Lung (tissue), 12 donors: Measurements from ENCODE around the gene DNAJC10. TPM values are rescaled to one million over a fixed set of nuclear protein-coding genes. Genes with fewer than 3 reads are reported as not detected.
"Not testable (repeated sequence)": the region's sequence is repeated elsewhere in the genome, so short reads cannot be mapped to it uniquely, and the experiment has no call there.

Experiments used
- ATAC-seq: fragments of 200-7000 bp; cut with Tn5 transposase; one replicate; pipeline ENCODE4 v1.9.1; 2020; ENCODE audit warnings: moderate number of reproducible peaks; ENCODE audit not compliant: insufficient read depth, low FRiP score
- DNase-seq, 3 donors: peaks; one replicate each; pipeline ENCODE4 v3.0.0-alpha.2; 2013 to 2017
- H3K27ac ChIP-seq, 2 donors: one replicate each; pipeline ENCODE4 v1.5.1; 2013; ENCODE audit warnings: mild to moderate bottlenecking in 2 of 2, moderate library complexity in 2 of 2, control low read depth in 1 of 2, inconsistent platforms in 1 of 2, low read depth in 1 of 2, low read length in 1 of 2
- H3K27me3 ChIP-seq, 3 donors: one replicate each; pipeline ENCODE4 v1.5.1; 2013; ENCODE audit warnings: low read length in 2 of 3; ENCODE audit not compliant: control insufficient read depth in 3 of 3, insufficient read depth in 3 of 3
- H3K36me3 ChIP-seq, 4 donors: one replicate each; pipeline ENCODE4 v1.5.1; 2013; ENCODE audit warnings: low read length in 4 of 4, mild to moderate bottlenecking in 1 of 4, moderate library complexity in 1 of 4; ENCODE audit not compliant: control insufficient read depth in 4 of 4, insufficient read depth in 4 of 4
- H3K4me1 ChIP-seq, 5 donors: one replicate each; pipeline ENCODE4 v1.5.1; 2013; ENCODE audit warnings: low read length in 5 of 5, mild to moderate bottlenecking in 2 of 5, moderate library complexity in 1 of 5; ENCODE audit not compliant: control insufficient read depth in 5 of 5, insufficient read depth in 5 of 5
- H3K4me3 ChIP-seq: one replicate; pipeline ENCODE4 v1.5.1; 2013; ENCODE audit warnings: mild to moderate bottlenecking, control low read depth, moderate library complexity
- H3K9ac ChIP-seq, 2 donors: one replicate each; pipeline ENCODE4 v1.5.1; 2013; ENCODE audit warnings: low read length in 2 of 2, control low read depth in 1 of 2; ENCODE audit not compliant: insufficient read depth in 1 of 2
- H3K9me3 ChIP-seq, 4 donors: one replicate each; pipeline ENCODE4 v1.5.1; 2013; ENCODE audit warnings: low read length in 3 of 4, mild to moderate bottlenecking in 1 of 4, moderate library complexity in 1 of 4; ENCODE audit not compliant: control insufficient read depth in 4 of 4, insufficient read depth in 3 of 4
- CTCF ChIP-seq: IDR thresholded peaks from 2 replicates; pipeline ENCODE4 v1.5.1; 2012; ENCODE audit warnings: mild to moderate bottlenecking; ENCODE audit errors: control extremely low read depth, extremely low read depth
- WGBS, 2 donors: extraction: QIAGEN DNeasy Blood & Tissue Kit; methylation state at CpG; one replicate each; pipeline ENCODE4 v1.1.7; 2013; 5-methylcytosine and 5-hydroxymethylcytosine counted together
- polyA plus RNA-seq, 2 donors: library from polyadenylated mRNA; stranded (reverse); fragments of 200-250 nt; gene quantifications; one replicate each; pipeline ENCODE4 v1.2.1, GENCODE V29; 2013
- total RNA-seq, 2 donors: library from RNA; depleted of rRNA in 1 of 2; stranded (reverse); fragments of >200 nt in 1 of 2; gene quantifications; one replicate each; pipeline ENCODE4 v1.2.1, GENCODE V29; 2014 to 2021
- donor health status: control.
- donor health status: control.
- donor health status: Bipolar disorder and iron deficiency.
- donor health status: healthy.
- donor health status: DM: yes; HTN: yes; CAD: no.

The DNAJC10 gene
- total and polyA plus RNA-seq, 4 donors = 24.6 to 131 (median 58.8) TPM

- peaks cover 0 to 2% (median 0%) of the 10 kb centered on the region in 5 donors for H3K4me1 ChIP-seq
- DNase-seq (no peak), ATAC-seq (no peak)
- peaks cover 5 to 26% (median 16%) of the 10 kb centered on the region in 4 donors for H3K36me3 ChIP-seq
- H3K27ac ChIP-seq = no peak overlapping the region
- no peaks in the 10 kb centered on the region for H3K27me3 ChIP-seq
- WGBS, 2 donors = 97 to 98% methylated on average over 2 of the region's 2 CpGs
- no peak overlapping the region for H3K4me3 ChIP-seq
- H3K9ac ChIP-seq = no peak overlapping the region
- no peak for TF ChIP-seq CTCF
- no peaks in the 10 kb centered on the region for H3K9me3 ChIP-seq
Measured at GRCh38 chr2:182741620-182742019, 25.6 kb downstream of the DNAJC10 start.

GRCh38 chr2:182744490-182744889 is 28.4 kb downstream of the DNAJC10 start:
- no peak for ATAC-seq
- Histone ChIP-seq H3K36me3 (peaks cover 0 to 14% (median 12%) of the 10 kb centered on the region in 4 donors), H3K4me3 (no peak overlapping the region)

GRCh38 chr2:182745061-182745460 is 29.0 kb downstream of the DNAJC10 start:
- H3K36me3 ChIP-seq = peaks cover 2 to 16% (median 12%) of the 10 kb centered on the region in 4 donors
- no peak for ATAC-seq
- WGBS, 2 donors = 74 to 84% methylated on average over 2 of the region's 2 CpGs
- no peak overlapping the region for H3K4me3 ChIP-seq
- DNase-seq = peak in 1 of 3 donors; percentile 32
- peaks cover 0 to 2% (median 0%) of the 10 kb centered on the region in 5 donors for H3K4me1 ChIP-seq
- no peak overlapping the region for H3K27ac ChIP-seq
- H3K9me3 ChIP-seq = no peaks in the 10 kb centered on the region
- H3K27me3 ChIP-seq = no peaks in the 10 kb centered on the region
- no peak overlapping the region for H3K9ac ChIP-seq
- no peak for TF ChIP-seq CTCF

More at GRCh38 chr2:182744490-182744889, 28.4 kb downstream of the DNAJC10 start:
- H3K27ac ChIP-seq = no peak overlapping the region
- DNase-seq = no peak
- no peak overlapping the region for H3K9ac ChIP-seq
- H3K27me3 ChIP-seq = no peaks in the 10 kb centered on the region
- no peak for TF ChIP-seq CTCF
- 81 to 94% methylated on average over 2 of the region's 2 CpGs for WGBS, 2 donors
- H3K9me3 ChIP-seq = no peaks in the 10 kb centered on the region
- peaks cover 0 to 2% (median 0%) of the 10 kb centered on the region in 5 donors for H3K4me1 ChIP-seq

- 94 to 100% methylated on average over 3 of the region's 3 CpGs for WGBS, 2 donors
- not testable (repeated sequence) for H3K9me3 ChIP-seq, H3K4me3 ChIP-seq, H3K4me1 ChIP-seq, ATAC-seq, H3K27ac ChIP-seq, H3K27me3 ChIP-seq, H3K9ac ChIP-seq, DNase-seq
- peaks cover 8 to 25% (median 14%) of the 10 kb centered on the region in 4 donors for H3K36me3 ChIP-seq
Measured at GRCh38 chr2:182745894-182746293, 29.8 kb downstream of the DNAJC10 start.
